K562 (cell line): Measurements from ENCODE around the gene MOB1B. TPM values are rescaled to one million over a fixed set of nuclear protein-coding genes. Genes with fewer than 3 reads are reported as not detected.
A peak's percentile ranks its signal among the peaks of the same experiment; 100 is the strongest.

ENCODE experiments used
- EP300 ChIP-seq: IDR thresholded peaks from 2 replicates; pipeline ENCODE4 v1.6.1; 2012; ENCODE audit warnings: low read length, improper control_type of control experiment
- FOSL1 ChIP-seq: fragments of 200-800 bp; sonication (Bioruptor generic); conservative IDR thresholded peaks from 2 replicates; pipeline ENCODE4 v1.6.1; 2016; ENCODE audit warnings: missing genetic modification characterization, missing compliant biosample characterization
- JUN ChIP-seq, 2 experiments: sonication (generic) in 1 of 2; formaldehyde crosslinking in 1 of 2; IDR thresholded peaks; 2 replicates each; pipeline versions ENCODE4 v1.6.1 to v1.8.0; 2012 to 2022; ENCODE audit warnings: borderline replicate concordance in 2 of 2, mild to moderate bottlenecking in 2 of 2, improper control_type of control experiment in 1 of 2, low read depth in 1 of 2, low read length in 1 of 2, missing genetic modification reagents in 1 of 2
- JUND ChIP-seq, 2 experiments: IDR thresholded peaks; 2 replicates in 1 of 2; 3 replicates in 1 of 2; pipeline ENCODE4 v1.6.1; 2011; ENCODE audit warnings: borderline replicate concordance in 2 of 2, low read depth in 2 of 2, low read length in 2 of 2, improper control_type of control experiment in 1 of 2, missing biosample characterization in 1 of 2, missing genetic modification characterization in 1 of 2, missing genetic modification reagents in 1 of 2
- LEF1 ChIP-seq: fragments of 450-650 bp; IDR thresholded peaks from 2 replicates; pipeline ENCODE4 v1.6.1; 2016; ENCODE audit warnings: mild to moderate bottlenecking
- MIER1 ChIP-seq: fragments of 450-650 bp; IDR thresholded peaks from 2 replicates; pipeline ENCODE4 v1.6.1; 2016; ENCODE audit warnings: antibody characterized with exemption, mild to moderate bottlenecking, low read depth
- NCOA2 ChIP-seq, 2 experiments: fragments of 450-650 bp; IDR thresholded peaks; 2 replicates each; pipeline ENCODE4 v1.6.1; 2018; ENCODE audit warnings: mild to moderate bottlenecking in 2 of 2, moderate library complexity in 1 of 2; ENCODE audit not compliant: partially characterized antibody in 2 of 2
- NFE2 ChIP-seq: IDR thresholded peaks from 2 replicates; pipeline ENCODE4 v1.6.1; 2014; ENCODE audit warnings: antibody characterized with exemption, low read depth
- NFE2L1 ChIP-seq: fragments of 450-650 bp; IDR thresholded peaks from 2 replicates; pipeline ENCODE4 v1.6.1; 2016; ENCODE audit warnings: missing genetic modification characterization, low read depth, mild to moderate bottlenecking, missing compliant biosample characterization, moderate library complexity, borderline replicate concordance
- NR2F6 ChIP-seq: fragments of 450-650 bp; formaldehyde crosslinking; IDR thresholded peaks from 2 replicates; pipeline ENCODE4 v1.4.0; 2020; ENCODE audit warnings: mild to moderate bottlenecking
- PRDM10 ChIP-seq: fragments of 450-650 bp; IDR thresholded peaks from 2 replicates; pipeline ENCODE4 v1.6.1; 2018; ENCODE audit not compliant: partially characterized antibody
- SMARCA4 ChIP-seq: fragments of 450-650 bp; IDR thresholded peaks from 2 replicates; pipeline ENCODE4 v1.6.1; 2016
- THRA ChIP-seq: fragments of 450-650 bp; IDR thresholded peaks from 2 replicates; pipeline ENCODE4 v1.6.1; 2017; ENCODE audit warnings: mild to moderate bottlenecking, moderate library complexity
- ZNF277 ChIP-seq: fragments of 250-450 bp; sonication (Bioruptor Pico); IDR thresholded peaks from 2 replicates; pipeline ENCODE4 v1.8.0; 2022; ENCODE audit warnings: inconsistent platforms, mild to moderate bottlenecking, moderate library complexity, borderline replicate concordance
- polyA plus RNA-seq, 8 experiments: library from polyadenylated mRNA; depleted of rRNA in 4 of 8; stranded (reverse) in 5 of 8; unstranded in 3 of 8; fragments of >200 nt; fragmentation: Nextera tagmentation in 2 of 8; fragmentation: Illumina TruSeq in 1 of 8; extraction: Ambion mirVana in 2 of 8; extraction: Trizol in 1 of 8; gene quantifications; 2 replicates each; pipeline versions ENCODE4 v1.2.1 to v1.2.3, GENCODE V29; 2011 to 2014; ENCODE audit warnings: inconsistent platforms in 1 of 8, missing spikeins in 1 of 8
- total RNA-seq, 7 experiments: library from RNA; depleted of rRNA in 6 of 7; stranded (reverse); fragments of >200 nt in 6 of 7; fragmentation: Illumina TruSeq in 2 of 7; extraction: Trizol in 2 of 7; gene quantifications; 2 replicates each; pipeline versions ENCODE4 v1.2.1 to v1.2.3, GENCODE V29; 2011 to 2021; ENCODE audit warnings: low replicate concordance in 1 of 7
- TF ChIP-seq, protein P1 (sequence below): sonication (generic); formaldehyde crosslinking; IDR thresholded peaks from 2 replicates; pipeline ENCODE4 v1.8.1; 2022; ENCODE audit warnings: missing genetic modification reagents
- TF ChIP-seq, protein P2 (sequence below), 2 experiments: IDR thresholded peaks in 1 of 2; conservative IDR thresholded peaks in 1 of 2; 2 replicates each; pipeline ENCODE4 v1.6.1; 2016; ENCODE audit warnings: low read depth in 2 of 2, mild to moderate bottlenecking in 1 of 2, missing compliant biosample characterization in 1 of 2, missing genetic modification characterization in 1 of 2, moderate library complexity in 1 of 2

The MOB1B gene
- total and polyA plus RNA-seq, 9 of the 15 experiments (the other 6 are each of a cell fraction or from before 2014, with no cell fraction given) = 8.4 to 37.8 (median 19.0) TPM

DNA sequence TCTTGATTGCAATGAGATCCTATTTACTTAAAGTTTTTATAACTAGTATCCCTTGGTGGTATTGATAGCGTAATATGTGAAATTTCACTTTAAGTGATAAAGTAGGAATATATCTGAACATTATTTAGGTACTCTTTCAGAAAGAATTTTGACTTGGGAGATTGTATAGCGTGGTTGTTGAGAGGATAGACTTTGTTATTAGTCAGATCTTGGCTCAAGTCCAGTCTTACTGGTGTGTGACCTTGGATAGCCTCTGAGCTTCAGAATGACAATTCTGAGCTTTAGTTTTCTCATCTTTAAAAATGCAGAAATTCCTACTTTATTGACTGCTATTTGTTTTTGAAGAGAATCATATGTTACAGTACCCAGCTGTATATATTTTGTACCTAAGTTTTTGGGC is 123.9 kb downstream of the MOB1B start (continued):
- TF ChIP-seq, protein P1, sequence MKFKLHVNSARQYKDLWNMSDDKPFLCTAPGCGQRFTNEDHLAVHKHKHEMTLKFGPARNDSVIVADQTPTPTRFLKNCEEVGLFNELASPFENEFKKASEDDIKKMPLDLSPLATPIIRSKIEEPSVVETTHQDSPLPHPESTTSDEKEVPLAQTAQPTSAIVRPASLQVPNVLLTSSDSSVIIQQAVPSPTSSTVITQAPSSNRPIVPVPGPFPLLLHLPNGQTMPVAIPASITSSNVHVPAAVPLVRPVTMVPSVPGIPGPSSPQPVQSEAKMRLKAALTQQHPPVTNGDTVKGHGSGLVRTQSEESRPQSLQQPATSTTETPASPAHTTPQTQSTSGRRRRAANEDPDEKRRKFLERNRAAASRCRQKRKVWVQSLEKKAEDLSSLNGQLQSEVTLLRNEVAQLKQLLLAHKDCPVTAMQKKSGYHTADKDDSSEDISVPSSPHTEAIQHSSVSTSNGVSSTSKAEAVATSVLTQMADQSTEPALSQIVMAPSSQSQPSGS (CRISPR knock-in tag) = no peak
- TF ChIP-seq, protein P2, sequence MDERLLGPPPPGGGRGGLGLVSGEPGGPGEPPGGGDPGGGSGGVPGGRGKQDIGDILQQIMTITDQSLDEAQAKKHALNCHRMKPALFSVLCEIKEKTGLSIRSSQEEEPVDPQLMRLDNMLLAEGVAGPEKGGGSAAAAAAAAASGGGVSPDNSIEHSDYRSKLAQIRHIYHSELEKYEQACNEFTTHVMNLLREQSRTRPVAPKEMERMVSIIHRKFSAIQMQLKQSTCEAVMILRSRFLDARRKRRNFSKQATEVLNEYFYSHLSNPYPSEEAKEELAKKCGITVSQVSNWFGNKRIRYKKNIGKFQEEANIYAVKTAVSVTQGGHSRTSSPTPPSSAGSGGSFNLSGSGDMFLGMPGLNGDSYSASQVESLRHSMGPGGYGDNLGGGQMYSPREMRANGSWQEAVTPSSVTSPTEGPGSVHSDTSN (CRISPR knock-in tag; IDR thresholded peaks at IDR 0.05; ENCODE audit: low read depth) = no peak
- TF ChIP-seq, protein P2 (tag; conservative IDR thresholded peaks at IDR 0.05; ENCODE audit: low read depth) = 0 out of 2 replicates have a peak, but pooled peaks have one; percentile 9
- TF ChIP-seq JUND (IDR thresholded peaks at IDR 0.05; ENCODE audit: borderline replicate concordance, low read depth, low read length) = peak; percentile 80; the same call in 1 of the 2 replicates
- TF ChIP-seq JUND (tag; IDR thresholded peaks at IDR 0.05; ENCODE audit: borderline replicate concordance, low read depth, low read length) = peak; percentile 85; the same call in 2 of the 3 replicates
- peak; percentile 27 for TF ChIP-seq LEF1
- peak; percentile 56 for TF ChIP-seq PRDM10
- no peak for TF ChIP-seq NFE2L1 (tag)
- no peak for TF ChIP-seq MIER1
- TF ChIP-seq ZNF277 (CRISPR knock-in tag) = no peak
- TF ChIP-seq JUN (IDR thresholded peaks at IDR 0.05; ENCODE audit: borderline replicate concordance, low read depth, low read length) = peak; percentile 39; the same call in 1 of the 2 replicates
- no peak for TF ChIP-seq JUN (CRISPR knock-in tag; IDR thresholded peaks at IDR 0.05; ENCODE audit: borderline replicate concordance)
- peak; percentile 45; the same call in 1 of the 2 replicates for TF ChIP-seq SMARCA4
- TF ChIP-seq NR2F6 (CRISPR knock-in tag) = no peak
- TF ChIP-seq THRA = peak; percentile 71; the same call in 1 of the 2 replicates
- no peak for TF ChIP-seq NFE2
- TF ChIP-seq FOSL1 = peak; percentile 83
- no peak for TF ChIP-seq NCOA2 (IDR thresholded peaks at IDR 0.05; ENCODE audit: partially characterized antibody in 2 of 2)
- 0 out of 2 replicates have a peak, but pooled peaks have one; percentile 16 for TF ChIP-seq EP300
